ENCODE measurements around the gene FKBP3.

GRCh38 chr14:45136399-45136798, 2.1 kb upstream of the FKBP3 start:
- no peak for TF ChIP-seq POLR2A (IDR thresholded peaks at IDR 0.05; ENCODE audit: low read depth, low read length)
- TF ChIP-seq MAZ (IDR thresholded peaks at IDR 0.05; ENCODE audit: borderline replicate concordance, low read depth, low read length), result no peak
- TF ChIP-seq CTCF (conservative IDR thresholded peaks at IDR 0.05; ENCODE audit: low read depth, low read length), result no peak
- no peak for TF ChIP-seq ELK1 (IDR thresholded peaks at IDR 0.05; ENCODE audit: borderline replicate concordance, low read depth, low read length)
- no peak for TF ChIP-seq RCOR1 (IDR thresholded peaks at IDR 0.05; ENCODE audit: insufficient replicate concordance, low read length)
- TF ChIP-seq CHD1 (IDR thresholded peaks at IDR 0.05; ENCODE audit: low read depth, low read length), result no peak
- no peak for TF ChIP-seq MAFK (IDR thresholded peaks at IDR 0.05; ENCODE audit: low read depth, low read length)
- TF ChIP-seq RAD21 (IDR thresholded peaks at IDR 0.05; ENCODE audit: low read length), result no peak
- TF ChIP-seq RFX5 (IDR thresholded peaks at IDR 0.05; ENCODE audit: low read depth, low read length), result no peak
- peak; percentile 59; the same call in 1 of the 2 replicates for TF ChIP-seq MXI1 (IDR thresholded peaks at IDR 0.05; ENCODE audit: borderline replicate concordance, low read depth, low read length)
- no peak for TF ChIP-seq SMC3 (IDR thresholded peaks at IDR 0.05; ENCODE audit: low read depth, low read length)
- no peak for TF ChIP-seq FOS (IDR thresholded peaks at IDR 0.05; ENCODE audit: low read depth, low read length)
- no peak for TF ChIP-seq USF2 (IDR thresholded peaks at IDR 0.05; ENCODE audit: low read depth, low read length)
- TF ChIP-seq BHLHE40 (IDR thresholded peaks at IDR 0.05; ENCODE audit: low read depth, low read length), result no peak
